Stimulated activated CD4-positive, alpha-beta T cell treated with anti-CD3 and anti-CD28 coated beads, Interleukin-4, amount 100 ng/mL, for 48 hours (primary cell): Measurements from ENCODE around the gene HPSE.
"Not testable (repeated sequence)": the region's sequence is repeated elsewhere in the genome, so short reads cannot be mapped to it uniquely, and the experiment has no call there.

ENCODE experiments used
- DNase-seq, 2 donors: peaks; one replicate each; pipeline ENCODE4 v3.0.0-alpha.2; 2020; ENCODE audit warnings: low read depth in 2 of 2

HPSE gene

DNA sequence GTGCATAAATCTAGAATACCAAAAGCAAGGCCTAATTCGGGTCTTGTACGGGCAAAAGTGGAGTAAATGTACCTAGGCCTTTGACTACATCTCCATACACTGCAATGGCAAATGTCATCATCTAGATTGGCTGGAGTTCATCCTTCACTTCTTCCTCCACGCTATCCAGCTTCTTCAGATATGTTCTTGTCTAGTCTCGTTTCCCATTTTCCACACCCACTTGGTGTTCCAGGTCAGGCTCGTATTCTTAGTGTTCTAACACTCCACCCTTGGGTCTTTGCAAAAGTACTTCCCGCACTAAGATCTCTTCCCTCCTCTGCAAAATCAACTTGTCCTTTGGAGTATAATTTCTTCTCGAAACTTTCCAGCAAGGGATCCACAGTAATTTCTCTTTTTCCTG is 51.5 kb downstream of the HPSE start:
- DNase-seq: no peak

GRCh38 chr4:83282049-83282535 is 52.6 kb downstream of the HPSE start:
- peak; percentile 36 to 44 for DNase-seq

- DNase-seq: no peak
These were observed 53.3 kb downstream of the HPSE start for GRCh38 chr4:83281307-83281706.

GRCh38 chr4:83276299-83277040 is 58.2 kb downstream of the HPSE start:
- DNase-seq: no peak

GRCh38 chr4:83273926-83274325 is 60.7 kb downstream of the HPSE start:
- not testable (repeated sequence) for DNase-seq

GRCh38 chr4:83272900-83273299 is 61.7 kb downstream of the HPSE start:
- DNase-seq: no peak

DNA sequence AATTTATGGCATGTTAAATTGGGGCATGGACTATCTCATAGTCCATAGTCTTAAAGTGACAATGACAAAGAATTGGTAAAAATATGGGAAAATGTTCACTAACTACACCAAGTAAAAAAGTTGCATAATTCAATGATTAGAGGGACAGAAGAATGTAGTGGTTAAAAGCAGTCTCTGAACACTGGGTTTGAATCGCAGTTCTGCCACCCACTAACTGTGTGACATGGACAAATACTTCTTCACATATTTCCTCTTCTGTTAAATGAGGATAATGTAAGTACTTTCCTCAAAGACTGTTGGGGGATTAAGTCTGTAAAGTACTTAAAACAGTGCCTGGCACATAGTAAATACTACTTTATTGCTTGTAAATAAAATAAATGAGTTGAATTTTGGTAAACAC is 65.4 kb downstream of the HPSE start:
- no peak for DNase-seq

- no peak for DNase-seq
These were observed 66.2 kb downstream of the HPSE start for GRCh38 chr4:83268491-83268890.

DNA sequence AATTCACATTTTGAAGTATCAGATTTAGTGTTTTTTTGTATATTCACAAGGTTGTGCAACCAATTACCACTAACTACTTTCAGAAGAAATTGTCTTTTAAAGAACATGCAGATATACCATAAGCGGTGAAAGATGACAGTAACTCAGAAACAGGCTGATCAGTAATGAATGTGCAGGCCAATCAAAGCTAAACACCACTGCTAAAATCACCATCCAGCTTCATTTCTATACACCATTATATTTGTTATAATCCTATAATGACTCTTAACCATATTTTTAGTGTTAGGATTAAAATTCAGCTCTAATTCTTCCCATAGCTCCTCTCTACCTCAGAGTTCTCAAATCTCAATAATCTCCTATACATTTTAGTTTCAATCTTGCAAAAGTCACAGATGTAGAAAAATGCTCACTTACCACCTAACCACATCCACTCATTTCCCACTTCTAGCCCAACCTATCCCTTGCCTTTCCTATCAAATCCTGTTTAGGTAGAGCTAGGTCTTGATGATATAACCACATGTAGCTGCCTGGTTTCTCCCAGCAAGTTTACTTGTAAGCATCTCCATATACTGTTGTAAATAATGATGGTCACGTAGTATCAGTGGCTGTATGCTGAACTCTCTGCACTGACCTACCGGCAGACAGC is 66.7 kb downstream of the HPSE start:
- no peak for DNase-seq

GRCh38 chr4:83267121-83267829 is 67.4 kb downstream of the HPSE start:
- DNase-seq: no peak

DNA sequence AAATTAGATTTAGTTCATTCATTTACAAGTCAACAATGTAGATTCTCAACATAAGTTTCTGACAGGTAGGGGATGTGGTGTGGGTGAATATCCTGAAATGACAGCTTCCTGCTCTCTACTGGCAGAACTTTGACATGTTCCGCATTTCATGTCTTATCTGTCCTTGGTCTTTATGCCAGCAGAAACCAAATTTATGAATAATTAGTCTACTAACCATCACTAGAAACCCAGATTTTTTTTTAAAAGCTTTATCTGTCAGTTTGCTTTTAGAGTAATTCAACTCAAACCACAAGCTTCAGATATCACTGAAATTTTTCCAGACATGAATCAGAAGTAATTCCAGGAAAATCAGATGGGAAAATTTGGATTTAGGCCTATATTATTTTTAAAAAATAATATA is 68.0 kb downstream of the HPSE start:
- no peak for DNase-seq

- DNase-seq: no peak
These were observed 71.5 kb downstream of the HPSE start for GRCh38 chr4:83263106-83263505.

DNA sequence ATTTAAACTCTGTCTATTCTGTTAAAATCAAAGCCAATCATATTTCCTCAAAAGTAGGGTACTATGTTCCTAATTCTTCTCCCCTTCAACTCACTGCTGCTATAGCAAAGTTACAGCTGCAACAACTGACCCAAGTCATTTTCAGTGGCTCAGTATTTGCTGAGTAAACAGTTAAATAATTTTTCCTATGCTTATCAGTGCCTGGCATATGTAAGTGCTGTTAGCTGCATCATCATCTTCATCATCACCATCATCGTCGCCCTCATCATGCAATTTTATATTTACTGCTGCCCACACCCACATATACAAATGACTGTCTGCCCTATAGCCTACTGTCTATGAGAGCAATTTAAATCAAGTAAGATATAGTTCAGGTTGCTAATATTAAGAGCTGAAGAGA is 72.0 kb downstream of the HPSE start:
- DNase-seq: no peak

- no peak for DNase-seq
These were observed 73.3 kb downstream of the HPSE start for GRCh38 chr4:83261307-83261706.

- no peak for DNase-seq
These were observed 75.1 kb downstream of the HPSE start for GRCh38 chr4:83259586-83259985.

DNA sequence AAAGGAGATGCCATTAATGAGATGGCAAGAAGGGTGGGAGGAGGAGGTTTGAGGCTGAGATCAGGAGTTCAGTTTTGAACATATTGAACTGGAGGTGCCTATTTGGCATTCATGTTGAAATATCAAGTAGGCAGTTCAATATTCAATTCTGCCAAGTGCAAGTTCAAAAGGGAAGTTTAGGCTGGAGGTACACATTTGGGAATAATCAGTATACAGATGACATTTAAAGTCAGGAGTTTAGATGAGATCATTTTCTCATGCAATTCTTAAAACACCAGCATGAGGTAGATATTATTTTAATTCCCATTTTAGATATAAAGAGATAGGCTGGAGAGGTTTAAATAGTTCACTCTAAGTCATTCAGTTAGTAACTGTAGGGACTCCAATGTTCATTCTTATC is 76.2 kb downstream of the HPSE start:
- DNase-seq: no peak

DNA sequence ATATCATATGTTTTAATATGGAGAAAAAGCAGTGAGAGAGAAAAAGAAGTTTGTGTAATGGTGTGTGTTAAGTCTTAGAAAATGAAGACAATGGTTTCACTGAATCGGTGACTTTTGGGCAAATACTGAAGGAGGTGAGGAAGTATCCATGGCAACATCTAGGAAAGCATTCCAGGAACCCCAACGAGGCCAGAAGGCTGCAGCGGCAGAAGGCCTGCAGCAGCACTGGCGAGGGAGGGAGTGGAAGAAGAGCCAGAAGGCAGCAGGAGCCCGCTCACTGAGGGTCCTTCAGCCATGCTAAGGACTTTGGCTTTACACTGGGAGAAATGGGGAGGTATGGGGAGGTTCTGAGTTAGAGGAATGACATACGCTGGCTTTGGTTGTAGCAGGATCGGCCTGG is 76.8 kb downstream of the HPSE start:
- no peak for DNase-seq

- DNase-seq: no peak
These were observed 79.1 kb downstream of the HPSE start for GRCh38 chr4:83255584-83255983.

- peak; percentile 45 to 56 for DNase-seq
These were observed 81.8 kb downstream of the HPSE start for GRCh38 chr4:83252782-83253405.

GRCh38 chr4:83251447-83251830 is 83.2 kb downstream of the HPSE start:
- no peak for DNase-seq

- no peak for DNase-seq
These were observed 83.8 kb downstream of the HPSE start for GRCh38 chr4:83250687-83251446.

- no peak for DNase-seq
These were observed 86.2 kb downstream of the HPSE start for GRCh38 chr4:83248486-83248885.
